HepG2 (cell line): ENCODE results near the gene NNMT. TPM values are rescaled to one million over a fixed set of nuclear protein-coding genes. Genes with fewer than 3 reads are reported as not detected.
A peak's percentile ranks its signal among the peaks of the same experiment; 100 is the strongest.

ENCODE experiments used
- EEA1 ChIP-seq: sonication (generic); formaldehyde crosslinking; IDR thresholded peaks from 2 replicates; pipeline ENCODE4 v1.5.1; 2020; ENCODE audit warnings: mild to moderate bottlenecking, missing genetic modification reagents, borderline replicate concordance
- MED1 ChIP-seq: sonication (generic); formaldehyde crosslinking; IDR thresholded peaks from 2 replicates; pipeline ENCODE4 v1.4.0; 2020; ENCODE audit warnings: missing genetic modification reagents
- NFIB ChIP-seq: sonication (generic); formaldehyde crosslinking; IDR thresholded peaks from 2 replicates; pipeline ENCODE4 v1.9.0; 2021; ENCODE audit warnings: missing genetic modification reagents, mild to moderate bottlenecking, borderline replicate concordance
- NR1H2 ChIP-seq: sonication (generic); formaldehyde crosslinking; IDR thresholded peaks from 2 replicates; pipeline ENCODE4 v1.8.1; 2022; ENCODE audit warnings: low read depth, missing genetic modification reagents, borderline replicate concordance
- ONECUT2 ChIP-seq: sonication (generic); formaldehyde crosslinking; IDR thresholded peaks from 2 replicates; pipeline ENCODE4 v1.4.0; 2020; ENCODE audit warnings: missing genetic modification reagents
- SAFB2 ChIP-seq: sonication (generic); formaldehyde crosslinking; IDR thresholded peaks from 2 replicates; pipeline ENCODE4 v1.5.1; 2020; ENCODE audit warnings: missing genetic modification reagents, low read depth, mild to moderate bottlenecking, borderline replicate concordance
- SMAD3 ChIP-seq: sonication (generic); formaldehyde crosslinking; IDR thresholded peaks from 2 replicates; pipeline ENCODE4 v1.4.0; 2020; ENCODE audit warnings: missing genetic modification reagents
- TMF1 ChIP-seq: sonication (generic); formaldehyde crosslinking; IDR thresholded peaks from 2 replicates; pipeline ENCODE4 v1.8.1; 2022; ENCODE audit warnings: low read depth, missing genetic modification reagents
- TRIM22 ChIP-seq: fragments of 450-650 bp; IDR thresholded peaks from 2 replicates; pipeline ENCODE4 v1.6.1; 2017
- TSC22D2 ChIP-seq: sonication (generic); formaldehyde crosslinking; IDR thresholded peaks from 2 replicates; pipeline ENCODE4 v1.5.1; 2020; ENCODE audit warnings: missing genetic modification reagents, mild to moderate bottlenecking, borderline replicate concordance
- ZBED4 ChIP-seq: sonication (generic); formaldehyde crosslinking; IDR thresholded peaks from 2 replicates; pipeline ENCODE4 v1.4.0; 2020; ENCODE audit warnings: missing genetic modification reagents, borderline replicate concordance
- ZNF205 ChIP-seq: IDR thresholded peaks from 2 replicates; pipeline ENCODE4 v1.6.1; 2018; ENCODE audit warnings: missing biosample characterization, missing genetic modification reagents
- ZNF292 ChIP-seq: sonication (generic); formaldehyde crosslinking; IDR thresholded peaks from 2 replicates; pipeline ENCODE4 v1.8.1; 2022; ENCODE audit warnings: mild to moderate bottlenecking, low read depth, missing genetic modification reagents, borderline replicate concordance
- ZNF703 ChIP-seq: sonication (generic); formaldehyde crosslinking; IDR thresholded peaks from 2 replicates; pipeline ENCODE4 v1.5.1; 2020; ENCODE audit warnings: missing genetic modification reagents, mild to moderate bottlenecking, moderate library complexity, borderline replicate concordance
- ZNF891 ChIP-seq: sonication (generic); formaldehyde crosslinking; IDR thresholded peaks from 2 replicates; pipeline ENCODE4 v1.5.0; 2020; ENCODE audit warnings: mild to moderate bottlenecking, missing genetic modification reagents
- polyA plus RNA-seq, 8 experiments: library from polyadenylated mRNA; depleted of rRNA in 3 of 8; stranded (reverse) in 7 of 8; unstranded in 1 of 8; fragments of >200 nt; fragmentation: Illumina TruSeq in 4 of 8; extraction: Trizol in 4 of 8; gene quantifications; 2 replicates each; pipeline versions ENCODE4 v1.2.1 to v1.2.3, GENCODE V29; 2011 to 2016; ENCODE audit warnings: low read depth in 4 of 8, missing spikeins in 1 of 8, mixed read lengths in 1 of 8; ENCODE audit not compliant: insufficient read depth in 1 of 8
- total RNA-seq, 5 experiments: library from RNA; depleted of rRNA; stranded (reverse); fragments of >200 nt; fragmentation: Illumina TruSeq; extraction: Trizol; gene quantifications; 2 replicates each; pipeline ENCODE4 v1.2.3, GENCODE V29; 2016; ENCODE audit warnings: low read depth in 1 of 5
- TF ChIP-seq, protein P1 (sequence below): sonication (generic); formaldehyde crosslinking; IDR thresholded peaks from 2 replicates; pipeline ENCODE4 v1.5.0; 2020; ENCODE audit warnings: mild to moderate bottlenecking, missing genetic modification reagents
- TF ChIP-seq, protein P2 (sequence below): sonication (generic); formaldehyde crosslinking; IDR thresholded peaks from 2 replicates; pipeline ENCODE4 v1.5.0; 2020; ENCODE audit warnings: mild to moderate bottlenecking, missing genetic modification reagents
- TF ChIP-seq, protein P3 (sequence below): sonication (generic); formaldehyde crosslinking; IDR thresholded peaks from 2 replicates; pipeline ENCODE4 v1.5.0; 2020; ENCODE audit warnings: missing genetic modification reagents

NNMT gene
- total and polyA plus RNA-seq, 2 of the 13 experiments (the other 11 are each of a cell fraction or from before 2014, with no cell fraction given) = 0.13 TPM; not detected in 1

GRCh38 chr11:114315749-114316368 is 19.7 kb downstream of the NNMT start (continued):
- TF ChIP-seq, protein P1, sequence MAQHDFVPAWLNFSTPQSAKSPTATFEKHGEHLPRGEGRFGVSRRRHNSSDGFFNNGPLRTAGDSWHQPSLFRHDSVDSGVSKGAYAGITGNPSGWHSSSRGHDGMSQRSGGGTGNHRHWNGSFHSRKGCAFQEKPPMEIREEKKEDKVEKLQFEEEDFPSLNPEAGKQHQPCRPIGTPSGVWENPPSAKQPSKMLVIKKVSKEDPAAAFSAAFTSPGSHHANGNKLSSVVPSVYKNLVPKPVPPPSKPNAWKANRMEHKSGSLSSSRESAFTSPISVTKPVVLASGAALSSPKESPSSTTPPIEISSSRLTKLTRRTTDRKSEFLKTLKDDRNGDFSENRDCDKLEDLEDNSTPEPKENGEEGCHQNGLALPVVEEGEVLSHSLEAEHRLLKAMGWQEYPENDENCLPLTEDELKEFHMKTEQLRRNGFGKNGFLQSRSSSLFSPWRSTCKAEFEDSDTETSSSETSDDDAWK (CRISPR knock-in tag) = no peak
- TF ChIP-seq, protein P2, sequence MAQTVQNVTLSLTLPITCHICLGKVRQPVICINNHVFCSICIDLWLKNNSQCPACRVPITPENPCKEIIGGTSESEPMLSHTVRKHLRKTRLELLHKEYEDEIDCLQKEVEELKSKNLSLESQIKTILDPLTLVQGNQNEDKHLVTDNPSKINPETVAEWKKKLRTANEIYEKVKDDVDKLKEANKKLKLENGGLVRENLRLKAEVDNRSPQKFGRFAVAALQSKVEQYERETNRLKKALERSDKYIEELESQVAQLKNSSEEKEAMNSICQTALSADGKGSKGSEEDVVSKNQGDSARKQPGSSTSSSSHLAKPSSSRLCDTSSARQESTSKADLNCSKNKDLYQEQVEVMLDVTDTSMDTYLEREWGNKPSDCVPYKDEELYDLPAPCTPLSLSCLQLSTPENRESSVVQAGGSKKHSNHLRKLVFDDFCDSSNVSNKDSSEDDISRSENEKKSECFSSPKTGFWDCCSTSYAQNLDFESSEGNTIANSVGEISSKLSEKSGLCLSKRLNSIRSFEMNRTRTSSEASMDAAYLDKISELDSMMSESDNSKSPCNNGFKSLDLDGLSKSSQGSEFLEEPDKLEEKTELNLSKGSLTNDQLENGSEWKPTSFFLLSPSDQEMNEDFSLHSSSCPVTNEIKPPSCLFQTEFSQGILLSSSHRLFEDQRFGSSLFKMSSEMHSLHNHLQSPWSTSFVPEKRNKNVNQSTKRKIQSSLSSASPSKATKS = no peak
- TF ChIP-seq, protein P3, sequence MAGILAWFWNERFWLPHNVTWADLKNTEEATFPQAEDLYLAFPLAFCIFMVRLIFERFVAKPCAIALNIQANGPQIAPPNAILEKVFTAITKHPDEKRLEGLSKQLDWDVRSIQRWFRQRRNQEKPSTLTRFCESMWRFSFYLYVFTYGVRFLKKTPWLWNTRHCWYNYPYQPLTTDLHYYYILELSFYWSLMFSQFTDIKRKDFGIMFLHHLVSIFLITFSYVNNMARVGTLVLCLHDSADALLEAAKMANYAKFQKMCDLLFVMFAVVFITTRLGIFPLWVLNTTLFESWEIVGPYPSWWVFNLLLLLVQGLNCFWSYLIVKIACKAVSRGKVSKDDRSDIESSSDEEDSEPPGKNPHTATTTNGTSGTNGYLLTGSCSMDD (CRISPR knock-in tag) = no peak
- TF ChIP-seq ZNF292 (CRISPR knock-in tag) (no peak), NR1H2 (no peak), TSC22D2 (CRISPR knock-in tag) (no peak), ZNF205 (CRISPR knock-in tag) (no peak), NFIB (no peak), SMAD3 (CRISPR knock-in tag) (peak; percentile 79; the same call in 1 of the 2 replicates), TMF1 (CRISPR knock-in tag) (no peak), MED1 (CRISPR knock-in tag) (peak; percentile 65), ZNF891 (CRISPR knock-in tag) (no peak), TRIM22 (no peak), ZBED4 (no peak), ZNF703 (CRISPR knock-in tag) (peak; percentile 92; the same call in 1 of the 2 replicates), ONECUT2 (CRISPR knock-in tag) (no peak), SAFB2 (CRISPR knock-in tag) (no peak), EEA1 (CRISPR knock-in tag) (no peak)
